Ramos (cell line): ENCODE measurements around the gene MAP2.

ENCODE experiments used
- in situ Hi-C: fragments of 300-500 bp; cut with MboI; formaldehyde crosslinking; loops from one replicate; pipeline ENCODE4 v1.14.3; 2022; ENCODE audit warnings: low sequenced_read_pairs; ENCODE audit not compliant: unreplicated experiment

The MAP2 gene

DNA sequence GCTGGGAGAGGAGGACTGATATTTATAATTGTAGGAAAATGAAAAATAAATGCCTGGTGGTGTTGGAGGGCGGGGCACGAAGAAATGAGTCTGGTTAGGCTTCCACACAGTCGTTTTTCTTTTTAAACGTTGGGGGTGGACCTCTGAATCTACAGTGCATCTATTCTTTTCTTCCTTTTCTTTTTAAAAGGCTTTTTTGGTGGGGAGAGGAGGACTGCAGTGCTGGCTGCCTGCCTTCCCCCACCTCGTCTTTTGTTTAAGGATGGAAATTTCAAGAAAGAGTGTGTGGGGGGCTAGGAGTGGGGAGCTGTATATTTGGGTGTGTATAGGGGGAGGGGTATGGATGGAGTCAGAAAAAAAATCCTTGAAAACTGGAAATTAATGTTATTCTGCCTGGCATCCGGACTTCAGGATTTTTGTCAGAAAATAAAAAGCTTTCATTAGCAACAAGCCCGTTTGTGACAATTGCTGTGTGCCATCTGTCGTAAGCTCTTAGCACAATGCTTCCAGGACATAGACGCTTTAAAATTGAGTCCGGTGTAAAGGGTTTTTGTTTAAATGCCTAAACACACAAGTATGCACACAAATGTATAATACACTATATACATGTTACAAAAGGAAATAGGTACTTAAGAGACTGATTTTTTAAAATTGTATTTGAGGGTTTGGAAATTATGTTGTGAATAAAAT, 1.1 kb downstream of the MAP2 start:
- in situ Hi-C loops, result no loop called here

DNA sequence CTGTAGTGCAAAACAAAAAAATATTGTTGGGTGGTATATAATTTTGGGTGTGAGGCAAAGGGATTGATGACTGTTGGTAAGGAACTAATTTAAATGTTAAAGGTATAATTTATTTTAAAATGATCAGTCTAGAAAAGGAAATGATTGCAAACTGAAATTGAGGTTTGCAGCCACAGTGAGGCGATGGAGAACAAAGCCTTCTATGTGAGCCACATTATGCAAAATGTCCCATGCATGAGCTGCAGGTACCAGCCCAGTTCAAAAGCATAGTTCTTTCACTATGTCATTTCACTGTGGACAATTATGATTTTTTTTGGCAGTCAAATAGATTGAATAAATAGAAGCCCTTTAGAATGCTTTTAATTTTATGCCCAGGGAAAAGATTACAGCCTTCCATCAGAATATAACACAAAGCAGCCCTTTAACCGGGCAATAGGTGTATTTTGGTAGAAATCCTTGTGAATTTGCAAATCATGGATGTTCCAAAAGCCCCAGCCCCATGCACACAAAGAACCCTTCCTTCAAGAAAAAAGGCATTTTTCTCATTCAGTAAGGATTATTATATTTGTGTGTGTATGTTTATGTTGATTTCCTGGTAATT, 1.7 kb downstream of the MAP2 start:
- in situ Hi-C loops, result no loop called here

DNA sequence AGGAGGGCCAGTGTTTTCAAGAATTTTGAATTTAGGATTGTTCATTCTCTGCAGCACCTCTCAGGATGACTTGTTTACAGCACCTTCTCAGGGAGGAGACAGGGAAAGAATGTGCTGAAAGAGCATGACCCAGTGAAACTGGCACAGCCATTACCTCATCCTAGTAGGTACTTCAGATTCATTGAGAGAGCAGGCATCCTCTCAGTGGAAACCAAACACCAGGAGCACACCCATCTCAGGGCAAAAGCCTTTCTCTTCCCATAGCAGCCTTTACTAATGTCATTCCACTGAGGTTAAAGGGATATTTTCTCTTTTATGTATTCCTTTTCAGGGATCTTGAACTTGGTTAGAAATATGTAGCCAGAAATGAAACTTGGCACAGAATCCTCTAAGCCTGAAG, 2.6 kb downstream of the MAP2 start:
- in situ Hi-C loops, result no loop called here

DNA sequence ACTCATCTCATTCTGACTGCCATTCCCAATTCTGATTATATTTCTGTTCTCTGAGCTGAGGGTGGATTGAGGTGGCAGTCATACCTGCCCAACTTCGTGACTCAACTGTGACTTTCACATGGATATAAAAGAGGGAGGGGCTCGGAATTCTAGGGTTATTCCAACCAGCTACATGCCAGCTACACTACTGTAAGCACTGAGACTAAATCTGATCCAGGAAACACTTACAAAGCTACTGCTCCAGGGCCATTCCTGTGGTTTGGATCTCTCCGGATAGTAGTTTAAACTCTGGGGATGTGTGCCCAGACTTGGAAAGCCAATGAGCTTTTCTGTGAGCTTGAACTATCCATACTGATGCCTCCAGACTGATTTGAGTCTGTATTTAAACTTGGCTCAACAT, 7.9 kb downstream of the MAP2 start:
- in situ Hi-C loops, result no loop called here

DNA sequence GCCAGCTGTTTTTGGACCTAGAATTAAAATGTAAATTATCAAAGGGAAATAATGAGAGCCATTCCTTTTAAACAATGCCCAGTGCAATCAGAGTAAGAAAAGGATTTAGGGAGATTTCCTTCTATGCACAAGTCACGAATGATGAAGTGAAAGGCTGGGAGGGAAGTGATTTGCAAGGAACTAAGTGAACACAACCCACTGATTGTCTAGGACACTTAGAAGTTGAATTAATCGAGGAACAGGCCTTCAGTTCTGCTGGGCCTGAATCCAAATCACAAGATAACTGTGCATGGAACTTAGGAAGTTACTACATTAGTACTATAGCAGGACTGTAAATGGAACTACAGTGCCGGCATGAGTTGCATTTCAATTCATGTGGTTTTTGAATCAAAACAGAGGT, 17.7 kb downstream of the MAP2 start:
- in situ Hi-C loops, result no loop called here

DNA sequence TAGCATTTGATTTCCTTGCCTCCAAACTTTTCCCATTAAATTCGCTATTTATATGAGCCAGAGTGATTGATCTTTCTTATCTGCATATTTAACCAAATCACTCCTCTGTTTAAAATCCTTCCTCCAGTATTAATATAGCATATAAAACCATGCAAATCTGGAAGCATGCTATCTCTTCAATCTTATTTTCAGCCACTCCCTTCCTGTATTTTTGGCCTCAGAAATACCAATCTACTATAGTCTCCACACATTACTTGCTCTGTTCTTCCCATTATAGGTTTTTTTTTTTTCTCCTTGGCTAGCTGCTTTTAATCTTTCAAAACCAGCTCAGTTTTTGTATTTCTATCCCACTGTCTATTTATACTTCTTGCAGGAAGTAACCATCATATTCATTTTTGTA, 19.1 kb downstream of the MAP2 start:
- in situ Hi-C loops, result no loop called here

DNA sequence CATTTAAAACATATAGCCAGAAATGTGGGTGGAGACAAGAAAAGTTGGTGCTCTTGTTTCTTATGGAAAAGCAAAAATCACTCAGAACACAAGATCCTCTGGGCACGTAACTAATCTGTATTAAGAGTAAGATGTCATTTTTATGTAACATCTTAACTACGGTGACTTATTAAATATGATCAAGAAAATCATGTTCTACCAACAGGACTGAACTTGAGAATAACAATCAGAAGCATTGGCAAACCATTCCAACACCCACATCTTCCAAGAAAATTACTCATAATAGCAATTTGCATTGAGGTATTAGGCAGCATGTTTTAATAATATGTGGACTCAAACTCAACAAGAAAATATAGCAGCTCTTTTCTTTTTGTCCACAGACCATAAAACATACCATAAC, 21.6 kb downstream of the MAP2 start:
- in situ Hi-C loops, result no loop called here

DNA sequence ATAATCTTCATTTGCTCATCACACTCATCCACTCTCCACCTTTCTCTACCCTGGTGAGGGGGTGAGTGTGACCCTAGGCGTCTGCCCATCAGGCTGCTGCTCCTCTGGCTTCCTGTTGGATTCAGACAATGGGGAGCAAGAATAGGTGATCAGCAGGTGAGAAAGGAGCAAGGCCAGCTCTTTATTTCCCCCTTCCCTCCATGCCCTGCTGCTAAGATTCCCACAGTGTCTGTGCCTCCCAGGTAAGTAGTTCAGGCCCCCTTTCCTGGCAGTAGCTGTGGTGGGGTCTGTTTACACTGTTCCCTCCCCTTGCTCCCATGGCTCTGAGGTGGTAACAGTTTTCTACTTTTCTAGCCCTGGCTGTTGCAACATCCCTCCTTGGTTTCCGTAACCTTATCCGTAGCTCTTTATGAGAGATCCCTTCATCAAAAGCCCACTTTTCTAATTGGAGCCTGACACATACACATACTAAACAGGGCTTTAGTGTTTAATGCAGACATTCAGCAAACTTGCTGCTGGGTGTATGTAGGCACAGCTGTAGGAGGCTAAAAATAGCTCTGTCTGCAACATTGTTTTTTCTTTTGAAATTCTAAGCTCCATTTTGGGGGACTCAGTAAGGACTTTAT, 27.5 kb downstream of the MAP2 start:
- in situ Hi-C loops, result no loop called here

DNA sequence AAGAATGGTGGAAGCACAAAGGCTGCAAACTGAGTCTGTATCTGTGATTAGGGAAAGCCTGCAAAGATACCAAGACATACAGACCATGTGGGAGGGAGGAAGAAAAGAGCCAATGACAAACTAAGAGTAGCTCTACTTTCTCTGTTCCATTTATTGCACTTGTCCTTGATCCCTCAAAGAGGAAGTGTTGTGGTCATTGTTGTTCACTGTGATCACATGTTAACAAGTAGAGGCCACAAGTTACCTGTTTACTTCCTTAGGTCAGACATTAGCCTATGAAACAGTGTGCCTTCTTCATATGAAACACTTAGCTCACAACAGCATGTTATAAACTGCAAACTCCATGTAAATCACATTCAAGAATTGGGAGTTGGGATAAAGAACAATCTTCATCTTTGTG, 32.6 kb downstream of the MAP2 start:
- in situ Hi-C loops, result no loop called here

DNA sequence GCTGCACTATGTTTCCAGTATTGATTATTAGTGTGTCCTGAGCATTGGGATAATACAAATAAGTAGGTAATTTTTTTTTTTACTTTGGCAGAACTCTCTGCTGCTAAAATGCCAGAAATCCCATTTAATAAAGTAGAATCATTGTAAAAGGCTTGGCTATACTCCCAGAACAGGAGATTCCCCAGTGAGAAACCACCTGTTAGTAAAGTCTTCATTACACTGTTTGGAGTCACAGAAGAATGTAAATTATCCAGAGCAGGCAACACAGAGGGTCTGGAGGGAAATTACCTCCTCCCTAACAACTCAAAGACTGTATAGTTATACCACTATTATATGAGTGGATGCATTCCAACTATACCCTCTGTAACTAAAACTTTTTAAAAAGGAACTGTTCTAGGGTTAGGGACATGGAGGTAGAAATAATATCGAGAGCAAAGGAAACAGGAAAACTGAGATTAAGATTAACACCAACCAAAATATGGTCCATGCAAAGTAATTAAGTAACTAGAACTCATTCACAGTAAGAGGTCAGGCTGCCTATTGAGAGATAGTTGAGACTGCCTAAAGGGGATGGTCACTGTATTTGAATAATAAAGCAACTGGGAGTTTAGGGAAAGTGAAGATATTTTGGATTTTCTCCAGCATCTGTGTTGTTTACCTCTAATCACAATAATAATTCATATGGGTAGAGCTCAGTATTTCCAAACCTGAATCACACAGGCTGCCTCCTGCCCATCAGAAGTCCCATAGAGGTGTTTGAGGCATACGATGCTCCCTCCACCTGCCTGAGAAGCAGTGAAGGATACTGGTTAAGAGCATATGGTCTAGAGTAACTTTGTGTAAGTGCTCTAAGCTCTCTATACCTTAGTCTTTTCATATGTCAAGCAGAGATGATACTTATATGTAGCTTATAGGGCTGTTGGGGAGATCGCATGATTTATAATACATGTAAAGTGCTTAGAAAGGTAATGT, 34.4 kb downstream of the MAP2 start:
- in situ Hi-C loops, result no loop called here

DNA sequence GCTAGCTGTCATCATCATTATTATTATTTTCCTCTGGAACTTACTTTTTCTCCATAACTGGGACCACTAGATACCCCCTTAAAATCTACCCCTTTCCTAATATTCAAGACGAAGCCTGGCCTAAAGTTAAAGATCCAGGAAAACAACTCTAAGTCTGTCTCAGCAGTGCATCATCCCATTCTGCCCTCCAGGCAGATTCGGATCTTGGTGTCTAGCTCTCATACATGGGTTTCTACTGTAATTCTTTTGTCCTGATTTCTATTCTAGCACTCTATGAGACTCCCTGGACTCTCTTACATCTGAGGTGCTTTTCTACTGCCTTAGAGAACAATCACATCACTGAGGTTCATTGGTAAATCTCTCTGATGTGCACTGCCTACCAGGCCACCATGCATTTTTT, 35.5 kb downstream of the MAP2 start:
- in situ Hi-C loops, result no loop called here

DNA sequence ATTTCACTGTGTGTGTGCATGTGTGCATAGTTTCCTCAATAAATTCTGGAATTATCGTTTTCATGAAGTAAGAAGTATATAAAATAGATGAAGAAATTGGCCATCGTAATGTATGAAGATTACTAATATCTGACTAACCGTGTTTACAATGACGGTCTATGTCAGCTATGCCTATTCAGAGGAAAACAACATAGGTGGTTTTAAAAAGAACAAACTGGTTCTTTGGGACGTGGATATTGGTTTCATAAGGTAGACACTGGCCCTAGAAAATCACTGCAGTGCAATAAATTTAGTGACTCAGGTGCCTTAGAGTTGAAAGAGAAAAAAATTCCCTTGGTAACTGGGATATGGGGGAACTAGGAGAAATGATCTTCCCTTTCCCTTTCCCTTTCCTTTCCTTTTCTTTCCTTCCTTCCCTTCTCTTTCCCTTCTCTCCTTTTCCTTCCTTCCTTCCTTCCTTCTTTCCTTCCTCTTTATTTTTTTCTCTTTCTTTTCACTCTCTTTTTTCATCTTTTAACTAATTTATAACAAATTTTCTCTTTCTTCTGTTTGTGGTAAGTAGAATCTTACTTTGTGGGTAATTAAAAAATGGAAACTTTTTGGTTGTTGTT, 36.4 kb downstream of the MAP2 start:
- in situ Hi-C loops, result no loop called here

DNA sequence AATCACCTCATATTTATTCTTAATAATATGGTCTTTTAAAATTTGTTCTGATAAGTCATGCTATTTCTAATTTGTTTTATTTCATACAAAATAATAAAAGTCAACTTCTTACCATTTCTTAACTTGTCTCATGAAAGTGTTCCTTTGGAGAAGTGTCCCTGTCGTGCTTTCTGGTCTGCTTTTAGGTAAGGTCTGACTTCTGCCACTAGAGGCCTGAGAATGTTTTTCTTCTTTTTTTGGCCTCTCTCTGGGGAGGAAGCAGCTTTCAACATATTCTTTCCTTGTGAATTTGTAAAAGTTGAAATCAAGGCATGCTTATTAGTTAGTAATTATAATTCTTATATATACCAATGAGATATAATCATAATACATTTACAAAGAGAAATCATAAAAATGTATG, 39.4 kb downstream of the MAP2 start:
- in situ Hi-C loops, result no loop called here

DNA sequence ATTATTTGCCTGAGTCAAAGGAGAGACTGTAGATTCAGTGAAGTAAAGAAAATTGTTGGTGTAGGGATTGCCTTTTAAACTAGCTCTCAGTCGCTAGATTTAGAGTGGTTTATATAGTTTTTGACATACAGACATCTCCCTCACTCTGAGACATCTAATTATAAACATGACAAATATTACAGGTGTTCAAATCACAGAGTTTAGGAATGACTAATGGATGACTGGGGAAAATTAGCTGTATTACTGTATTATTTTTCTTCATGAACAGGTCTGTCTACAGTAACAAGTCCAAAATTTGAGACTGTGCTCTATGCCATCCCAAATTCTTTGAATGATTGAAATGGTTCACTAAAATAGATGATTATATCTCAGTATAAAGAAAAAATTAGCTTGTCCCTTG, 40.0 kb downstream of the MAP2 start:
- in situ Hi-C loops, result no loop called here

DNA sequence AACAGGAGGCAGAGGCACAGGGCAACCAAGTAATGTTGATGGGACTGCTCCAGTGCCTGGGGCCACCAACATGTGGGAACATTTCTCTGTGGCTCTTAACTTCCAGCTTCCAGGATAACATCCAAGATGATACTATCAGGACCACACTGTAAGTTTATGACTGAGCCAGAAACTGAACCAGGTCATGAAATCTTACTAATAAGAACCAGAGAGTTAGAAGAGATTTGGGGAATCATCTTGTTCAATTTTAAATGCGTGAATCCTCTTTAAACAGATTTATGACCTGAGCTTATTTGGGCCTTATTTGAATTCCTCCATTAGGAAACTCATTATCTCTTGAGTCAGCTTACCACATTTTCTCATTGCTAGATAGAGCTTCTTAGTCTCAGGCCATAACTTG, 45.0 kb downstream of the MAP2 start:
- in situ Hi-C loops, result no loop called here

DNA sequence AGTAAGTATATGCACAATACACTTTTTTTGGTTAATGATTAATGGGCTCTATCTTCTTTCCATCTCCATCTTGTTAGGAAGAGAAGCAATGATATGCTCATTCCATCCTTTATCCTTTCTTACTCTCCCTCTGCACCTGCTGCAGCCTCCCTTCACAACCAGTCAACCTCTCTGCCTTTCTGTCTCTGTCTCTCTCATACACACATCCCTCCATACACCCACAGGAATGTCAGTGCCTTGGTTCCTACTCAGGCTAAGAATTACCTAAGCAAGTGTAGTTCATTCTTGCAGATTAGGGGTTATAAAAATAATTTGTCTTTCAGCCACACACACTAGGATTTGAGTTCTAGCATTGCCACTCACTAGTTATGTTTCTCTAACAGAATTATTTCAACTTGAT, 45.6 kb downstream of the MAP2 start:
- in situ Hi-C loops, result no loop called here

DNA sequence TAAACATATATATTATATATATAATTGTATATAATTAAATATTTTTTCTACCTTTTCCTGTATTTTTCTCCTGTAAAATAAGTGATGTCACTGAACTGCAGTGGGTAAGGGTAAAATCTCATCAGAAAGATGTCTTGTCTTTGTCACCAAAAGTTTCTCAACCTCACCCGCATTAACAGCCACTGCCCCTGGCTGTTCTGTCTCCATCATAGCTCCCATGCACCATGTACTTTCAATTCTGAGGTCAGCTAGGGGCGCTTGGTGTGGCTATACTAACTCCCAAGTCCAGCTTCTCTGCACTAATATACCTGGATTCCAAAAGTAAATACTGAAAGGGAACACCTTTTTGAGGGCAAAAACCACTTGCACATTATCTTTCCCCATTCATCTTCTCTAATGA, 46.6 kb downstream of the MAP2 start:
- in situ Hi-C loops, result no loop called here

DNA sequence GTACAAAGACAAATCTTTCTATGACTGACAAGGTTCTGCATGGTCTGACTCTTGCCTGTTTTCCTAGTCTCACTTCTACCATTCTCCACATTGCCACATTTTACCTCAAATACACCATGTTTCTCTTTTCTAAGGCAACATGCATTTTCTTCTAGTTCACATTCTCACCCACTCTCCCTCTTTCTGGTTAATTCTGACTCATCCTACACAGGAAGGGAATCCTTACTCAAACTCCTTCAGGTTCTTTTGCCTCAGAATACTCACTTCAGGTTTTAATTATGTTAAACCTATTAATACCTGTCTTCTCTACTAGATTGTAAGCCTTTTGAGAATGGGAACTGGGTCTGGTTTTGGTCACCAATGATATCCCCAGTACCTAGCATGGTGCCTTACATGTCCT, 47.2 kb downstream of the MAP2 start:
- in situ Hi-C loops, result no loop called here

DNA sequence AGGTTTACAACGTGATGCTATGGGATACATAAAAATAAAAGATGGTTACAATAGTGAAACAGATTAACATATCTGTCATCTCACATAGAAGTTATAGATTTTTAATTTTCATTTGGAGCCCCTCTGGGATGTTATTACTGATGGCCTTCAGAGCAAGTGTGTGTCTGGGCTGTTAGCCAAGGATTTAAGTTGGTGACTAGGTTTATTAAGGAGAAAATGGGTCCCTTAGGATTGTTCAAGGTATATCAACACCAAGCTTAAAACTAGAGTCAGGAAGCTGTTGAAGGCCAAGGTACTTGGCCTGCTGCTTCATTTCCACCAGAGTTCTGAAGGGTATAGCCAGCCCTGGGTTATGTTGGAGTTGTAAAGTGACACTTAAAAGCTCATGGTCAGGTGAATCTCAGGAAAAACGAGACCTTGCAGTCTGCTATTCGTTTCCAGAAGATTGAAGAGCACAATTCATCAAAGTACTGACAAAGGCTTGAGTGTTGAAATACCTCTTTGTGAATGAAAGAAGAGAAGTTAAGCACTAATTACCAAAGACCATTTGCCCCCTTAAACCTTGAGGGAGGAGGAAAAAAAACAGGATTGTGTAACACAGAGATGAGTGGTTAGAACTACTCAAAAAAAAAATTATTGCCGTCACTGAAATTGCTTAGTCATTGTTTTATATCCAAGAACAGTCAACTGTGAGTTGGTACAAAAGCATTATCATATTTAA, 48.4 kb downstream of the MAP2 start:
- in situ Hi-C loops, result no loop called here

DNA sequence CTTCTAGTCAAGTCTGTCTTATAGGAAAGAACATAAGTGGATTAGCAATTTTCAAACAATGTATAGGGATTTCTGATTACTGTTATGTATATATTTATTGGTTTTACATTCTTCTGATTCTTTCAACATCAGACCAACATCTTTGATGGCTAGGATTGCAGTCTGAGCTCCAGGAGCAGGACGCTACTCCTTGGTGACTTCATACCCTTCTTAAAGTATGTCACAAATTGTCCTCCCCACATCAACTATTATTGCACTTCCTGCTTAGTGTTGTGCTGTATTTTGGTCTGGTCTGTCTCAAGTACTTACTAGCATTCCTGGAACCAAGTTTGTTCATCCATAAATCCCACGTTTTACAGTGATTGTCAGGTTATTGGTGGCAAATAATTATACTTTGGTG, 49.0 kb downstream of the MAP2 start:
- in situ Hi-C loops, result no loop called here
